Type B pancreatic cell (in vitro differentiated cells): Measurements from ENCODE around the gene RPS10. TPM values are rescaled to one million over a fixed set of nuclear protein-coding genes. Genes with fewer than 3 reads are reported as not detected.

Source experiments
- DNase-seq: peaks from one replicate; pipeline ENCODE4 v3.0.0; 2021; ENCODE audit warnings: mixed read lengths; ENCODE audit not compliant: unreplicated experiment; ENCODE audit errors: extremely low spot score
- H3K27ac Mint-ChIP-seq: 2 replicates; pipeline ENCODE4 v1.8.0; 2021; ENCODE audit warnings: mild to moderate bottlenecking, mixed read lengths
- H3K27me3 Mint-ChIP-seq: 2 replicates; pipeline ENCODE4 v1.8.0; 2021; ENCODE audit warnings: mixed read lengths
- H3K36me3 Mint-ChIP-seq: 2 replicates; pipeline ENCODE4 v1.8.0; 2021; ENCODE audit warnings: mixed read lengths
- H3K4me1 Mint-ChIP-seq: one replicate; pipeline ENCODE4 v1.8.0; 2021; ENCODE audit warnings: mixed read lengths; ENCODE audit not compliant: unreplicated experiment
- H3K4me3 Mint-ChIP-seq: 2 replicates; pipeline ENCODE4 v1.8.0; 2021; ENCODE audit warnings: mild to moderate bottlenecking, mixed read lengths
- H3K9me3 Mint-ChIP-seq: 2 replicates; pipeline ENCODE4 v1.8.0; 2021; ENCODE audit warnings: mixed read lengths
- total RNA-seq: library from RNA; stranded (reverse); gene quantifications from 2 replicates; pipeline ENCODE4 v1.2.1, GENCODE V29; 2021; ENCODE audit warnings: low replicate concordance
- TF ChIP-seq, protein P1 (sequence below): fragments of 200-600 bp; sonication (generic); conservative IDR thresholded peaks from 2 replicates; pipeline ENCODE4 v1.5.0; 2021; ENCODE audit warnings: antibody characterized with exemption, mild to moderate bottlenecking

The RPS10 gene
- total RNA-seq, 1 donor from 2014 or later = 1,590 TPM

GRCh38 chr6:34457742-34458735 lies 32.2 kb upstream of the RPS10 start:
- H3K4me3 Mint-ChIP-seq = no peak overlapping the region
- TF ChIP-seq, protein P1, sequence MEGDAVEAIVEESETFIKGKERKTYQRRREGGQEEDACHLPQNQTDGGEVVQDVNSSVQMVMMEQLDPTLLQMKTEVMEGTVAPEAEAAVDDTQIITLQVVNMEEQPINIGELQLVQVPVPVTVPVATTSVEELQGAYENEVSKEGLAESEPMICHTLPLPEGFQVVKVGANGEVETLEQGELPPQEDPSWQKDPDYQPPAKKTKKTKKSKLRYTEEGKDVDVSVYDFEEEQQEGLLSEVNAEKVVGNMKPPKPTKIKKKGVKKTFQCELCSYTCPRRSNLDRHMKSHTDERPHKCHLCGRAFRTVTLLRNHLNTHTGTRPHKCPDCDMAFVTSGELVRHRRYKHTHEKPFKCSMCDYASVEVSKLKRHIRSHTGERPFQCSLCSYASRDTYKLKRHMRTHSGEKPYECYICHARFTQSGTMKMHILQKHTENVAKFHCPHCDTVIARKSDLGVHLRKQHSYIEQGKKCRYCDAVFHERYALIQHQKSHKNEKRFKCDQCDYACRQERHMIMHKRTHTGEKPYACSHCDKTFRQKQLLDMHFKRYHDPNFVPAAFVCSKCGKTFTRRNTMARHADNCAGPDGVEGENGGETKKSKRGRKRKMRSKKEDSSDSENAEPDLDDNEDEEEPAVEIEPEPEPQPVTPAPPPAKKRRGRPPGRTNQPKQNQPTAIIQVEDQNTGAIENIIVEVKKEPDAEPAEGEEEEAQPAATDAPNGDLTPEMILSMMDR = no peak
- no peaks in the 10 kb centered on the region for H3K9me3 Mint-ChIP-seq
- H3K36me3 Mint-ChIP-seq = no peaks in the 10 kb centered on the region
- DNase-seq = no peak
- H3K27ac Mint-ChIP-seq = no peak overlapping the region
- H3K4me1 Mint-ChIP-seq = peaks cover 9% of the 10 kb centered on the region
- no peaks in the 10 kb centered on the region for H3K27me3 Mint-ChIP-seq

DNA sequence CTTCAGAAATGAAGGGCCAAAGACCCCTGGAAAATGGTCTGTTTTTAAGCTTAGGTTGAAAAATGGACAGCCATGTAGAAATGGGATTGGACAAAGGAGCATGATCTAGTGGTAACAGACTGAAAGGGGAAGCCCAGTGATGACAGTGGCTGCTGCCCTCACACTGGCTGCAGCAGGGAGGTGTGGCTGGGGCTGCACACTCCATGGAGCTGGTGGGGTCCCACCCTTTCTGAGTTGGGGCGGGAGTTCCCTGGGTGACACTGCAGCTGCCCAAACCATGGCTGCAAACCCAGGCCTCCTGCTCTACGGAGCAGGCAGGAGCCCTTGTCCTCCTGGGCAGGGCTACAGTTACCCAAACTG lies 31.5 kb upstream of the RPS10 start:
- Mint-ChIP-seq H3K4me3 (no peak overlapping the region), H3K27me3 (no peaks in the 10 kb centered on the region), H3K9me3 (no peaks in the 10 kb centered on the region), H3K4me1 (peaks cover 5% of the 10 kb centered on the region), H3K27ac (no peak overlapping the region), H3K36me3 (no peaks in the 10 kb centered on the region)
- no peak for DNase-seq
- TF ChIP-seq, protein P1 = no peak

DNA sequence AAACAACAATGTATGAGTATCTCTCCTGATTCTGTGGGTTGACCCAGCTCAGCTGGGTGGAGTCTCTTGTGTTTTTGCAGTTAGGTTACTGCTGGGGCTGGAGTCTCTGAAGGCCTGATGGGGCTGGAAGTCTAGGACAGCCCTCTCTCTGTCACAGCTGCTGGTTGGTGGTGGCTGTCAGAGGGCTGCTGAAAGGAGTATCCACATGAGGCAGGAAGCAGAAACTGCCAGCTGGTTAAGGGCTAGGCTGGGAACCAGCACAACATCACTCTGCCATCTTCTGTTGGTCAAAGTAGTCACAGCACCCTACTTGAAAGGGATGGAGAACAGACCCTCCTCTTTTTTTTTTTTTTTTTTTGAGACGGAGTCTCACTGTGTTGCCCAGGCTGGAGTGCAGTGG lies 30.0 kb upstream of the RPS10 start:
- TF ChIP-seq, protein P1 = no peak
- no peak for DNase-seq
- Mint-ChIP-seq H3K4me1 (no peaks in the 10 kb centered on the region), H3K4me3 (no peak overlapping the region), H3K36me3 (no peaks in the 10 kb centered on the region), H3K27ac (no peak overlapping the region), H3K9me3 (peaks cover 5% of the 10 kb centered on the region), H3K27me3 (no peaks in the 10 kb centered on the region)

DNA sequence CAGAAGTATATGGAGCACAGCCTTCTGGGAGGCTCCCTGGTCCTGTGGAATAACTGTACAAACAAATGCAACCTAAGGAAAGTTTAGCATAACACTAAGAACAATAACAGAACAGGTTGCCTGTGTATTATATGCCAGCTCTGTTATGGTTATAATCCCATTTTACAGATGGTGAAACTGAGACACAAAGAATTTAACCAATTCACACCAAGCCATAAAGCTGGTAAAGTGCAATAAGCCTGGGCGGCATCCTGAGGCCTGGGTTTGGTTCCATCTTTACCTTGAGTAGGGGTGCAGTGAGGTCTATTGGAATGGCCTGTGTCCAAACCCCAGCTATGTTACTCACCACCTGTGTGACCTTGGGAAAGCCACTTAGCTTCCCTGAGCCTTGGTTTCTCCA lies 25.3 kb upstream of the RPS10 start:
- Mint-ChIP-seq H3K36me3 (no peaks in the 10 kb centered on the region), H3K4me1 (peaks cover 4% of the 10 kb centered on the region), H3K27ac (no peak overlapping the region), H3K27me3 (no peaks in the 10 kb centered on the region), H3K4me3 (no peak overlapping the region), H3K9me3 (peaks cover 5% of the 10 kb centered on the region)
- DNase-seq = no peak
- TF ChIP-seq, protein P1 = no peak

DNA sequence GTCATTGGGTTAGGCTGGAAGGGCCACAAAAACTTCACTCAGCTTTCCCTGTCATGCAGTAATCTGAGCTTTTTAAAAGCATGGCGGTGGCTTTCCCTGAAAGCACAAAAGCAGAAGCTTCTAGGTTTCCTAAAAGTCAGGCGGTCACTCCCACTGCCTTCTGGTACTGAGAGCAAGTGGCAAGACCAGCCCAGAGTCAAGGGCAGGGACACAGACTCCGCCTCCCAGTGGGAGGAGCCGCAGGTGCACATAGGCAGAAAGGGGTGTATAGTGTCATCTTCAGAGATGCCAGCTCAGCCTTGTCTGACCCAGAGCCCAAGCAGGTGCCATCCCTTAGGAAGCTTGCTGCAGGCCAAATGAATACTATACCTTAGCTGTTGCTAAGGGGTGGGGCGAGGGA lies 22.0 kb upstream of the RPS10 start:
- Mint-ChIP-seq H3K36me3 (no peaks in the 10 kb centered on the region), H3K27me3 (no peaks in the 10 kb centered on the region), H3K4me1 (peaks cover 7% of the 10 kb centered on the region), H3K9me3 (peaks cover 5% of the 10 kb centered on the region), H3K27ac (peak overlapping the region; percentile 50), H3K4me3 (no peak overlapping the region)
- TF ChIP-seq, protein P1 = no peak
- DNase-seq = no peak
